Ovary (tissue), 3 donors: ENCODE data around the gene CTDSPL.

ENCODE experiments used
- EP300 ChIP-seq: sonication (generic); formaldehyde crosslinking; IDR thresholded peaks from one replicate; pipeline ENCODE4 v1.6.1; 2017; ENCODE audit warnings: antibody characterized with exemption
- TF ChIP-seq, protein P1 (sequence below), 3 donors: fragments of 450-650 bp in 2 of 3; fragments of 200-600 bp in 1 of 3; IDR thresholded peaks; one replicate each; pipeline versions ENCODE4 v1.5.1 to v1.8.0; 2016 to 2022; ENCODE audit warnings: antibody characterized with exemption in 3 of 3, mild to moderate bottlenecking in 1 of 3
- donor health status: DM: no; HTN: no; CAD: no.

GRCh38 chr3:37923569-37924040, 61.9 kb downstream of the CTDSPL start:
- TF ChIP-seq, protein P1, sequence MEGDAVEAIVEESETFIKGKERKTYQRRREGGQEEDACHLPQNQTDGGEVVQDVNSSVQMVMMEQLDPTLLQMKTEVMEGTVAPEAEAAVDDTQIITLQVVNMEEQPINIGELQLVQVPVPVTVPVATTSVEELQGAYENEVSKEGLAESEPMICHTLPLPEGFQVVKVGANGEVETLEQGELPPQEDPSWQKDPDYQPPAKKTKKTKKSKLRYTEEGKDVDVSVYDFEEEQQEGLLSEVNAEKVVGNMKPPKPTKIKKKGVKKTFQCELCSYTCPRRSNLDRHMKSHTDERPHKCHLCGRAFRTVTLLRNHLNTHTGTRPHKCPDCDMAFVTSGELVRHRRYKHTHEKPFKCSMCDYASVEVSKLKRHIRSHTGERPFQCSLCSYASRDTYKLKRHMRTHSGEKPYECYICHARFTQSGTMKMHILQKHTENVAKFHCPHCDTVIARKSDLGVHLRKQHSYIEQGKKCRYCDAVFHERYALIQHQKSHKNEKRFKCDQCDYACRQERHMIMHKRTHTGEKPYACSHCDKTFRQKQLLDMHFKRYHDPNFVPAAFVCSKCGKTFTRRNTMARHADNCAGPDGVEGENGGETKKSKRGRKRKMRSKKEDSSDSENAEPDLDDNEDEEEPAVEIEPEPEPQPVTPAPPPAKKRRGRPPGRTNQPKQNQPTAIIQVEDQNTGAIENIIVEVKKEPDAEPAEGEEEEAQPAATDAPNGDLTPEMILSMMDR (IDR thresholded peaks at IDR 0.05): no peak
- TF ChIP-seq EP300: no peak
